IPS-NIHi7 (cell line): ENCODE measurements around the gene MAML3.

Experiments used
- DNase-seq: peaks from one replicate; pipeline ENCODE4 v3.0.0; 2012; ENCODE audit warnings: mixed read lengths; ENCODE audit errors: extremely low spot score

Gene MAML3

DNA sequence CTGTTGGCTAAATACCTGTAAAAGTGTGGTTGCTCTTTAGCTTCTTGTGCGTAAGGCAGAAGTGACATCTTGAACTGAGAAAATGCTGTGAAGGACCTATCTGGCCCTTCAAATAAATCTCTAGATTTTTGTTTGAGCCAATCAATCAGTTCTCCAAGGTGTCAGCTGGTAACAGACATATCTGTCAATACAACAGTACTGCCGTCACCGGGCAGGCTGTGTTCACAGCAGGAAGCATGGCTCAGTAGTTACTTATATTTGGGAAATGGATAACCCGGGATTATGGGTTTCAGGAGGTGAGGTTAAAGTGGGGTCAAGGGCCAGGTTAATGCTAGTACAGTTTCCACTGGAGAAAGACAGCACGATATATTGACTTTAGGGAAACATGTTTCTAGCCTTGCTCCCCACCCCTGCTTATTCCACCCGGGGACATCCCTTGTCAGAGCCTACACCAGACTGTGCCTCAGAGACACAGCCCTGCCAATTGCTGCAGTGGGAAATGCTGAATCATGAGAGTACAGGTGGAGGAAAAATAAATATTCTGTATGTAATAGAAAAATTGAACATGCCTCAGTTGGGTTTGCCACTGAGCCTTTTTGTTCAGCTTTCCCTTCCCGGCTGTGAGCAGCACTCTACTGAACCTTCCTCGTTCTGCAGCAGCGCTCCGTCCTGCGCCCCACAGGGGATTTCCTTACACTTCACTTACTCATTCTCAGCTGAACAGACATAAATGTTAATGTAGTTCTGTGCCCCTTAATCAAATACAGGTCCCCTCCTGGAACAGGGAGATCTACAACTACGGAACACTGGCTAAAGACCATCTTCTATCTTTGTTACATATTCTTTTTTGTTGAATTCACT, 367.3 kb downstream of the MAML3 start:
- no peak for DNase-seq

DNA sequence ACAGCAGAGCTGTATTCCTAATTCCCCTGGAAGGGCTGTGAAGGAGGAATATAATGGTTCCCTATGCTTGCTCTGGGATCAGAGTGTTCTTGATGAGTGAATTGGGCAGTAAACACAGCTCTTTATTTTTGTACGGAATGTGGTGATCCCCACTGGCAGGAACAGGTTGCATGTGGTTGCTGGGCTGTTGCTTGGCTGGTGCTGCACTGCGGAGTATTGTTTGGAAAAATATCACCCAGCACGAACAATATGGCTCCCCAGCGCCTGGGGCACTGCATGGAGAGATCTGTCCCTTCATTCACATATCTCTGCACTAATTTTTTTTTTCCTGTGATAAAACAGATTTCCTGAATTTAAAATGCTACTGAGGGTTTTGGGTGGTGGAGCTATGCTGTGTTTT, 368.6 kb downstream of the MAML3 start:
- no peak for DNase-seq

DNA sequence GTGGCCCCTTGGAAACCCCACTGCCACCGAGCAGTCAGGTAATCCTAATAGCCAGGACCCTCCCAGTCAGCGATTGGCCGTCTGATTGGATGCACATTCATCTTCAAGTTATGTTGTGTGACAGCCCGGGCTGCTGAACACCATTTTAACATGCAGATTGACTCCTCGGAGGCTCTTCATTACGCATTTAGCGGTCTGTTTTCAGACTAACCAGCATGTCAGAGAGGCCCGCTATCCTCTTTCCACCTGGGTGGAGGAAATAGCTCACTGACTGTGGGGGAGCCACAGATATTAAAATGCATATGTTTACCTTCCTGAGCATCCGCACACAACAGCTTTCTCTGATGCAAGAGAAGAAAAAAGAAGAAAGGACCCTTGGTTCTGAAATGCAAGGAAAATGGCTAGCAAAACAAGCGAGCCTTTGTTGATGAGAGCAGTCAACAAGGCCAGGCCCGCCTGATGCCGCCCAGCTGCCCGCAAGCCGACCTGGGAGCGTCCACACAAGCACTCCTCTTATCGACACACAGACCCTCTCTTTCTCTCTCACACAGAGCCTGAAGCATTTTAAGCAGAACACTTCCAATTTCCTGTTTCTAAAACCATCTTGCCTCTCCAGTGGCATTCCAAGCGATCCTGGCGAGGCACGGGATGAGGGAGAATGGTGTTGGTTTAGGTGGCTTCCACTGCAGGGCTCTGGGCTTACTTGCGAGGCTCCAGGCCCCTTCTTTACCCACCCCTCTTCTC, 370.1 kb downstream of the MAML3 start:
- DNase-seq = peak; percentile 34

DNA sequence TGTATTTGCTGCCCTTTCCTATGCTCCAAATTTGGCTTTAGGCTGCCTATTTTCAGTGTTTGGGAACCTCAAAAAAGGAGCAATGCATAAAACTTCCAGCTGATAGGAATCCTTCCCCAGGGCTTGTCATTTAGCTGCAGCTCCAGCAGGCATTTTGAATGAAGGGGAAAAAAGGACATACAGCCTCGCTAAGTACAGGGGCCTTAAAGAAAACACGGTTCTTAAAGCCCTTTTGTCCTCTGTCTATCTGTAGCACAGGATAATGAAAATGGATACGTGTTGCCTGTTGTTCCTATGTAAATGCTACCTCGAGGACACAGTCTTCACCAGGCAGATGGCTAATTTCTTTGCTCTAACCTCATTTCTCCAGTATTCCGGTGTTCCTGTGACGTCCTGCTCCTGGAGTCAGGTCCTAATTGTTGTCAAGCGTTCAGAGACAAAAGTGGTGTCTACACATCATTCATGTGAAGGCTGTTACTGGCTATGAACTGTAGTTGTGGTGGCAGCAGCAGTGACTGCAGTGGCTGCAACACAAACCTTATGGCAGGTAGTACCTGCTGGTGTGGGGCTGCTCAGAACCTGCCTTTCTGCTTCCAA, 371.0 kb downstream of the MAML3 start:
- DNase-seq = no peak

DNA sequence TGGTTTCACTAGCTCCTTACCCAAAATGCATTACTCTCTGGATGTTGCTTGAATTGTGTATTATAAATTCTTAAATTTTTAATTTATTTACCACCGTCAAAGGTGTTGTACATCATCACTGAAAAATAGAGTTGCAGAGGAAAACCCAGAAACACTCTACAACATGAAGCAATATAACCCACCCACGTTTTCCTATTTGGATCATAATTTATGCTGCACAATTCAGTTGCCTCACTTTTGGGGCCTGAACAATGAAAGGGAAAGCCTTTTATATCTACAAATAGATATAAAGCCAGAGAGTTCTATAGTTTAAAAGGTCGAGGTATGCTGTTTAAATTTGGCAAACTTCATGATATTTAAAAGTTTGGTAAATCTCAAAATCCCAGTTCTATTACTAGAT, 372.9 kb downstream of the MAML3 start:
- no peak for DNase-seq

DNA sequence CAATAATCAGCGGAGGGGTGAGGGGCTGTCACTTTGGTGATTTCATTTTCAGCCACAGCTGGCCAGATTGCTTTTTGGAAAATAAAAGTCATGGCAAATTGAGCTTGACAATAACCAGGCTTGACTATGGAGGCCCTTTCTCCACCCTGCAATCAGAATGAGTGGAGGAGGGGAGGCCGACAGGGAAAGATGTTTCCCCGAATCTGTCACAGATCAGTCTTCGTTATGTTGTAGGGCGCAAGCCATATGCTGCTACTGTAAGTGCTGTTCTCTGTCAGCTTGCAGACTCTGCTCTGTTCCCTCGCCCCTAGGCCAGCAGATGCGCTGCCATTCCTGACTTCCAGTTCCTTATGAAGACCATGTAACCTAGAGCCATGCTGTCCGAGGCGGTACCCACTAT, 374.3 kb downstream of the MAML3 start:
- no peak for DNase-seq

DNA sequence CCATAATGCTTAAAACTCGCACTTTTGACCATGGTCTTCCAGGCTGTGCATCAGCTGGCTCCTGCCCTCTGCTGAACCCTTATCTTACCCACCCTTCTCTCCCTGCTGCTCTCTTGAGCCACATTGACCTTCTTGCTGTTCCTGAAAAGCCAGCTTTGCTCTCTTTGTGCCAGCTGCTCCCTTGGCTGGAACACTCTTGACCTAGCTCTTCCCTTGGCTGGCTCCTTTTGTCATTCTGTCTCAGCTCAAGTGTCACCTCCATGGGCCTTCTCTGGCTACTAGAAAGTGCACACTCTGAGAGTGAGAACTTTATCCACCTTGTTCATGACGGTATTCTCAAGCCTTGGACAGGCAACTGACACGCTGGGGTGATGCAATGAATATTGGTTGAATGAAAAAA, 376.2 kb downstream of the MAML3 start:
- DNase-seq = no peak

DNA sequence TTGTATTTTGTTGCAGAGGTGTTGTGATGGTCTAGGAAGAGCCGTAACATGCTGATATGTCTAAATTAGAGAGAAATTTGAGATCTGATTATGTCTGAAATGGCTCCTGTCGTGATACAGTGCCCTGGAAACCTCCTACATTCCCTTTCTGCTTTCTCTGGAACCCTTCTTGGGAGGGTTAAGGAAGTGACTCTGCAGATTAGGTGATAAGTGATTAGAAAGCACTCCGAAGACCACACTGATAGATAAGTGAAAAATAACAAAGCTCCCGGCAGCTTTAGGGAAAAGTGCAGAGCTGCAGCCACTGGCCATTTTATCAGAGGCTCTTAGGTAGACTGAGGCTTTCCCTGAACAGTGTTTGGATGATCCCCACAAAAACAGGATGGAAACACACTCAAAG, 377.7 kb downstream of the MAML3 start:
- DNase-seq = no peak

DNA sequence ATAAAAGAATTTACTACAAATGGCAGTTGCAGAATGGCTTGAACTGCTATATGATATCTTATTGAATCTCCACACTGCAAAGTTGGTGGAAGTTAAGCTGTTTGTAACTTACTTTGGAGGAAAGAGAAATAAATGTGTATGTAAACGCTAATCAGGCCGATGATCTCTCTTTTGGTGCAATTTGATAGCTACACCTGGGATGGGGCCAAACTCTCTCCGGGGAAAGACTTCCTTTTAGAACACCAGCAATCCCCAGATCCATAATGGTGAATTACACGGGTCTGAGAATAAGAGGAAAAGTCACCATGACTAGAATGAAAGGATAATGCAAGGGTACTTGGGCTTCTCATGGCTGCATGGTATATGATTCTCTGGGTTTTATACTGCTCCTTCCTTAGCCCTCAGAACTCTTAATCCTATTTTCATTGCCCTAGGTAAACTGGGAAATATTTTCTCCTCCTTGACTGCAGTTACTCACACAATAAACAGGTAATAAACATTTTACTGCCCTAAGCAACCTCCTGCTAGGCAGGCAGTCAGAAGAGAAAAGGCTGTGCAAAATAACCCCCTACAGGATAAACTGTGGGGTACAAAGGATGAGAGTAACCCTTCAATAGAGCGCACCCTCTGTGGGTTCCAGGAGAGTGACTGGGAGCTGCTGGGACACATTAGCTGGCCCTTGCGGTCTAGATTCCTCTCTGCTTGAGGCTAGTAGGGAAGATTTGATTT, 379.1 kb downstream of the MAML3 start:
- peak; percentile 30 for DNase-seq

DNA sequence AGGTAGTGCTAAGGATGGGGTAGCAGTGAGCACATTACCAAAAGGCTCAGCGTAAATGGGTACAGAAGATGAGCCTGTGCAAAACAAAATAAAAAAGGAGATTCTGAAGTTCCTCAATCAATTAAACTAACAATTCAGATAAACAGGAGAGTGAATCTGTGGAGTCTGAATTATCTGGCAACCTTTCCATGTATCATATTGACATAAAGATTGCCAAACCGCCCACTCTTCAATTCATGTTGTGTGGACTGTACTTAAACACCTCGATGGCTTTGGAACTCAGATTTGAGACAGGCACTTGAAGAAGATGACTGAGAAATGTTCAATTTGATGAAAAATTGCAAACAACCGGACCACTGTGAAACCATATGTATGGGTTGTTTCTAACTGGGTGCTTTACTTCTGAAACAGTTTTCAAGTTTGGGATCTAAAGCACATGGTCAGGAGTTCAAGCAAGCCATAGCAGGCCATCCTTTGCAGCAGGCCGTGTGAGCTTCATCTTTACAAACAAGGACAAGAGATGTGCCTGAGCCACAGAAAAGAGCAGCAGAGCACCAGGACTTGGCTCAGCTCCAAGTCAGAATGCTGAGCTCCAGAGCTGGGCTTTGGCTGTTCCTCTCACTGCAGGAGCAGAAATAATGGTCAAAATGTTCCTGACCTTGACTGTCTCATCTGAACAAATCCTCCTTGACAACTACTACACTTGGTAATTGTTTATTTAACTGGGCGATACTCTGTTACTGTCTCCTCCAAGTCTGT, 380.2 kb downstream of the MAML3 start:
- DNase-seq = no peak

DNA sequence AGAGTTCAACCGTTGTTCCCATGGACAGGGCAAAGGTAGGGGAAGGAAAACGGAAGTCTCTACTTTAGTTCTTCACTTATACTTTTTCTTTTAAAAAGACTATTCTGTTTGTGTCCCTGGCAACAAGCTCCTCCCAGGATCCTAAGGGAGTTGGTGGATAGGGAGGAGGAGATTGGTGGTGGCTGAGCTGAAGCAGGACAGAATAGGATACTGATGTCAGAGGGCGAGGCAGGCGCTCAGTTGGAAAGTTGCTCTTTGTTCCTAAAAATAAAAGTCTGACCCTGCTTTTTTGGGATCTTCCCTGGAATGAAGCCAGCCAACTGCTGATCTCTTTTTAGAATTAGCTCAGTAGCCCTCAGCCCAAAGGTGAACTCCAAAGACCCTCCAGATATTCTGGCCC, 383.6 kb downstream of the MAML3 start:
- no peak for DNase-seq

DNA sequence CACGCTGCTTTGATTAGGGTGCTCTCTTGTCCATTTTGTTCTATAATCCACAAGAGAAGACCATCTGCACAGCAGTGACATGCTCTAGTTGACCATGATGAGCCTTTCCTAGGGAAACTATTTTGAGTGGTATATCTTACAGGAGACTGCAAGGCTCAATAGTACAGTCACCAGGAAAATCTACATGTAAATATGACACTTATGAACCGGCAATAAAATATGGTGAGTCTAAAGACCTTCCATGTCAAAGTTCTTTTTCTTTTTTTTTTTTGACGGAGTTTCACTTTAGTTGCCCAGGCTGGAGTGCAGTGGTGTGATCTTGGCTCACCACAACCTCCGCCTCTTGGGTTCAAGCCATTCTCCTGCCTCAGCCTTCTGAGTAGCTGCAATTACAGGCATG, 384.6 kb downstream of the MAML3 start:
- DNase-seq = no peak

DNA sequence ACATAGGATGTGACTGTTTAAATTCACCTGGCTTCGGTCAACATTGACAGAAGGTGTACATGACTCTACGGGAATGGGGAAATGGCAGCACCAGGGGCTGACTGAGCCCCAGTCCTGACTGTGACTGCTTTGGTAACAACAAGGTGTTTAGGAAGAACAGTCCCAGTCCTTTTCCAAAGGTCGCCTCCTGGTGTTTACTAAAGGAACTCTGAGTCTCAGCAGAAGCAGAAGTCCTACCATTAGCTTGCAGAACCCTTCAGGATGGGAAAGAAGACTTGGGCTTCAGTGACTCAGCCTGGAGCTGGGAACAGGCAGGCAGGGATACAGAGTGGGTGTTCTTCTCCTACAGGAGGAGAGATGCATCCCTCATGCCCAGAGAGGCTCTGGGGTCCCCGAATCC, 385.1 kb downstream of the MAML3 start:
- DNase-seq = peak; percentile 68

DNA sequence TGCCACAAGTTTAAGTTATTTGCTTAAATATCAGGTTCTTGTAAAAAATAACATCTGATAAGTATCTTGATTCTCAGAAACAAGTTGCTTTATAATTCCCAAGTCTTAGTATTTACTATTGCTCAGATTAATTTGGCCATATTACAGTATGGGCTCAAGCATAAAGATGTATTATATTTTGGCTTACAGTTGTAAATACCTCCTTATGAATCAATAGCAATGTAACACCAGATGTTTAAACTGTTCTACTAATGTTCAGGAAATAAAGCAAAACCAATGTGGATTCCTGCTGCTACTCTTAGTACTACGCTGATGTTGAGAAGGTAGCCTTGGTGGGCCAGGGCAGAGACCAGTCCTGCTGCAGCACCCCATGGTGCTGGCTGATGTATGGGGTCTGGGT, 385.6 kb downstream of the MAML3 start:
- no peak for DNase-seq

DNA sequence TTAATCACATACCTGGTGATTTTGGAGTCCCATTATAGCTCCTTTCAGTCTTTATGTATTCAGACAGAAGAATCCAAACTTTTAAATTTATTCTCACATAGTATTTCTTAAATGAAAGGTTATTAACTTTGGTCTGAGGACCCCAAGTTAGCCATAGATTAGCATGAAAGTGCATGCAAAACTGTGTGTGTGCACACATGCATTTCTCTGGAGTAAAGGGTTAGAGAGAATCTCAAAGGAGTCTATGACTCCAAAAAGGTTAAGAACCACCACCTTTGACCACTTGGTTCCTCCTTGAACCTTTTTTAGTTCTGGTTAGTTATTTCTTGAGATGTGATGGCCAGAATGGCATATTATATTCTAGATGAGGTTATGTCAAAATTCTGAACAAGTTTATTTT, 386.4 kb downstream of the MAML3 start:
- DNase-seq = no peak

DNA sequence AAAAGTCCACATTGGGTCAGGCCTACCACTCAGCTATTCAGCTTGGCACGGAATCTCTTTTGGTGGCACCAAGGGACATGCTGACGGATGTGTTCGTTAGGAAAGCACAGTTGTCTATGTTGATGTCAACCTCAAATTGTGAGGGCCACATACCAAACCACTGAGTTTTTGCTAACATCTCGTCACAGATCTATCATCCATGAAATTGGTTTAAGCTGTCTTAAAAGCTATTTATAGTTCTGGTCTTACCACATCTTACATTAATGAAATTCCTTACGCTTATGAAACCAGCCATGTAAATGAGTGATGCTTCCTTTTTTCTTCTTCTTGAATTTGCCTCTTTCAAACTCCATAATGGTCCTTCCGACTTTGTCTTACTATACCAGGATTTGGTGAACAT, 386.8 kb downstream of the MAML3 start:
- DNase-seq = no peak

DNA sequence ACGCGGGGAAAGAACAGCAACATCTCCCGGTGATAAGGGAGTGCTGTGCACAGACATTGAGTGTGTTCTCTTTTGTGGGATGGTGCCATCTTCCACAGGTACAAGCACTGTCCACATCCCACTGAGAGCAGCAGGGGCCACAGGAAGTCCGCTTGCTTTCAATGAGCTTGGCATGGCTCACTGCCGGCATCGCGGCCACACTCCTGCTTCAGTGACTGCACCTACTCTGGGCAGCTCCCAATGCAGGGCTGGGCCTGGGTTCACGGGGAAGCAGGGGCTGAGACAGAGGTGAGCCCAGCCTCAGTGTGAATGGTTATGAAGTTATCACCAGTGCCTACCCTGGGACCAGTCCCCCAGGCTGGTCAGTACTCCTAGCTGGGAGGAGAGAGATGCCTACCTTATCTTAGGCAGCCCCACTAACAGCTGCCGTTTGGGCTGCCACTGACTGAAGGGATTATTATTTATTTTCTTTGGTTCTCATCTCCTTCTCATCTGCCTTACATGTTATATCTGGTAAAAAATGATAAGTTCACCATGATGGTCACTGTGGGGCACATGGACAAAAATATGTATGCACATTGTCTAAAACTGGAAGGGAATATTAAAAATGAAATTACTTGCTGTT, 389.2 kb downstream of the MAML3 start:
- DNase-seq = no peak

DNA sequence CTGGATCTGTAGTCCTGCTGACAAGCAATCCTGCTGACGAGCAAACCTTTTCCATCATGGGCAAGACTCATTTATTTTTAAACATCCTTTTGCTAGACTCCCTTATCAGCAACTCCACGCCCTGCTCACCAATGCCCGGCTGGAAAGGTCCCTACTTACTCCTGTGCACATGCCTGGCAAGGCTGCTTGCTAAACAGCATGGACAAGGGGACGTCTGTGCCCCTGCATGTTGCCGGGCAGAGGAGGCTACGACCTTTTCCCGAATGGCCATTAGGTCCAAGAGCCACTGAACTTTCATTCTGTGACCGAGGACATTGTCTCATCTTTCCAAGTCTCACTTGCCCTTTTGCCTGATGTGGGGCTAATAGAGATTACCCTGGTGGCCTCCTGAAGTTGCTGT, 389.8 kb downstream of the MAML3 start:
- no peak for DNase-seq

DNA sequence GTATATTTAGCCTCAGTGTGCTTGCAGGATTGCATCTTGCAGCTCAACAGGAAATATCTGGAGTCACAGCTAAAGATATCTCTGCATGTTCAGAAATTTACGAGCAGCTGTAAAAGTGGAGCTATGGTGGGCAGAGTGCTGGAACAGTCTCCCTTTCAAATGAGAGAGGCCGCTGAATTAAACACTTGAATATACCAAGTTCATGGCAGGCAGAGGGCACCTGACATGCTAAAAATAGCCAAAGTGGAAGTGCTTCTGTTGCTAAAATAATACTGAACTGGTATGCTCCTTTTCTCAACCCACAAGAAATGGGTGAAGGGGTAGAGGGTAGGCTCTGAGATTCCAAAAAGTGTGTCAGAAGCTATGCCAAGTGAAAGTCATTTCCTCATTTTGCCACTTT, 390.3 kb downstream of the MAML3 start:
- DNase-seq = no peak

DNA sequence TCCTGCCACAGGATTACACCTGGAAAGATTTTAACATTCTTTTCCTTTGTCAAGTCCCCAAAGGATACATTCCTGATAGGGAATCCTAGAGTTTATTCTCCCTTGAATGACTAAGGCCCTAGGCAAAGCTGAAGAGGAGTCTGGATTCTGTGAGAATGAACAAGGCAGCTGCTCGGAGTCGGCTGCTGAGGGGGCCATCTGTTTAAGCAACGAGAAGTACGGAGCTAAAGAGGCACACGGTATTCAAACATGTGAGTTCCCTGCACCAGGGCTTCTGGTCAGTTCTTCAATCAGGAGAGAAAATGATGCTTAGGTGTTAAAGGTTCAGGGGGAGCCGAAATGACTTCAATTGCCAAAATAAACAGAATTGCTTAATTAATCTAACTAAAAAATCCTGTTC, 390.8 kb downstream of the MAML3 start:
- no peak for DNase-seq

DNA sequence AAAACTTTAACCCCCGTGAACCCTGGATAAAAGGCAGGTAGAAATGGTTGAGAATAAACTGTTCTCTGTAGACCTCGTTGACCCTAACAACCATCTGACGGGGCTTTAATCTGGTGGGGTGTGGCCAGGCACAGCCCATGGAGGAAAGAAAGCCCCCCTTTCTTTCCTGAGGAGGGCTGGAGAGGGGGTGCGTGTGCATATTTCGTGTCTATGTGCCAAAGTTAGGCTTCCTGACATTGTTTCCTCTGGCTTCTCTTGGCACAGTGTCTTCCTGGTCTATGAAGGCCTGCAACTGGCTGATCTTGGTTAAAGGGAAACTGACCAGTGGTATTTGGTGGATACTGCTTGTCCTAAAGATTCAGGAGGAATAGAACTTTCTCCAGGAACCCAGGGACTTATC, 391.3 kb downstream of the MAML3 start:
- DNase-seq = no peak
